Iris pigment epithelial cell (primary cell): ENCODE data around the gene HNRNPU.

Experiments
- DNase-seq: peaks from one replicate; pipeline ENCODE4 v3.0.0-alpha.2; 2011; ENCODE audit warnings: low read depth

Gene HNRNPU

GRCh38 chr1:244802041-244802440, 62.3 kb downstream of the HNRNPU start:
- DNase-seq, result no peak

- peak; percentile 16 for DNase-seq
Observed at GRCh38 chr1:244801246-244801645, 63.1 kb downstream of the HNRNPU start.

- no peak for DNase-seq
Observed at GRCh38 chr1:244800821-244801220, 63.5 kb downstream of the HNRNPU start.
